DMS53 (cell line): Measurements from ENCODE around the gene MAP4K1.

ENCODE experiments used
- DNase-seq: peaks from one replicate; lab custom pipeline; 2025; lab: John Stamatoyannopoulos, UW

Gene MAP4K1

DNA sequence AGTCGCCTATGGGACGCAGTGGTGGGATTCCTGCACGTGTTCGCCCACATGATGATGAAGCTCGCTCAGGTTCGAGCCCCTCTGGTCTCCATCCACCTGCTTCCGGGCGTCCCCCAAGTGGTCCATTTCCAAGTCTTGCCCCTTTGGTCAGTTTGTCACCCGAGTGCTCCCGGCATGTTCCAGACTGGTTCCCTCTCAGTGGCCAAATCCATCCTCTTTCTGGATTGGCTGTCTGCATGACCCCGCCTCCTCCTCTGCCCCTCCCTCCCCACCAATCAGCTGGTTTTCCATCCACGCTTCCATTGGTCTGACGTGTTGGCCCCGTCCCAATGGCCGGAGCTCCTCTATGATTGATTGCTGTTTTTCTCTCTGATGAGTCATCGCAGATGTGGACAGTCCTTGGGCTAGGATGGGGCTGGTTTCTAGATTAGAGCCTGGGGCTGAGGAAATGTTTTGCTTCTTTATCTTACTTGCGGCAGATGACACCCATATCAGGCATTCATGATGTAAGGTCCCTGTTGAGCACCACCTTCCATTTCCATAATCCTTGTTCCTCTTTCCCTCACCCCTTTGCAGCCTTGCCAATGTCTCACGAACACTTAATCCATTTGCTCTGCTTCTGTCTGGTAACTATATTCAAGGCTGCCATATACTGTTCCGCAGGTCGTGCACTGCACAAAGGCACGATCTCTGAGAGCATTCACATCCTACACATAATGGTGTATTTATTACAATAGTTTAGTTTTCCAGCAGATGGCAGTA, 73.8 kb downstream of the MAP4K1 start:
- peak; percentile 89 for DNase-seq

DNA sequence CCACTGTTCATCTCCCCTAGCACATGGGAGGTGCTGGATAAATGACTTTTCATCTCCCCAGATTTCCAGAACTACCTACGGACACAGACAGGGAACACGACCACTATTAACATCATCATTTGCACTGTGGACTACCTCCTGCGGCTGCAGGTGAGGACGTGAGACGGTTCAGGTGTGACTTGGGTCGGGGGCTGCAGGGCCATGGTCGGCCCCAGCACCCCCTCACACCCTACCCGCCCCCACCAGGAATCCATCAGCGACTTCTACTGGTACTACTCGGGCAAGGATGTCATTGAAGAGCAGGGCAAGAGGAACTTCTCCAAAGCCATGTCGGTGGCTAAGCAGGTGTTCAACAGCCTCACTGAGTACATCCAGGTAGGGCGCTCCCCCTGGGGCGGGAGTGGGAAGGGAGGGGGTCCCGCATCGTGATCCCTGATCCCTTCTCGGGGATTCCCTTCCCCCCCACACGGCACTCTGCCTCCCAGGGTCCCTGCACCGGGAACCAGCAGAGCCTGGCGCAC, 74.4 kb downstream of the MAP4K1 start:
- no peak for DNase-seq

DNA sequence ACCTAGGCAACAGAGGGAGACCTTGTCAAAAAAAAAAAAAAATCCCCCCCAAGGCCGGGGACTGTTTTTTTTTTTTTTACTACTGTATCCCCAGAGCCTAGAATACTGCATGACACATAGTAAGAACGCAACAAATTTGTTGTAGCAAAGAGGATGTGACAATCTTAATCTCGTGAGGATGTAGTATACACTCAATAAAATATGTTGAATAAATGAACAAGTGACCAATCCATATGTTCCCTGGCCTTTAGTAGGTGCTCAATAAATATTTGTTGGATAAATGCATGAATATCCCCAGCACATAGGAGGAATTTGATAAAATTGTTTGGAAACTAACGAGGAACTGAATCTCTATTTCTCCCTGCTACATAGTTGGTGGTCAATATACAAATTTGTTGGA, 75.7 kb downstream of the MAP4K1 start:
- no peak for DNase-seq

DNA sequence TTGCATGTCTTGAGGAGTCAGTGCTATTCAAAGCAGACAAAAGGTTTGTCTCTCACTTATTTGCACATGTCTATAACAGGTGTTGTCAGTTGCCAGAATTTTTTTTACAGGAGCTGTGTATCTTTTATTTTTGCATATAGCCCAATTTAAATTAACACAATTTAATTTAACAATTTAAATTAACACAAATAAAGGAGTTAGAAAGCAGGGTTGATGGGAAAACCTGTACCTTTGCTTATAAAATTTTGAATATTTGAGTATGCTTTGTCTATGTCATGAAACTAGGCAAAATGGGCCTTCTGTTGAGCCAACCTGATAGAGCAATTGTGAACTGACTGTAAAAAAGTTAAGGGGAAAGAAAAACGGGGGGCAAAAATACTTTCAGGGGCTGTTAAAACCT, 78.0 kb downstream of the MAP4K1 start:
- no peak for DNase-seq

DNA sequence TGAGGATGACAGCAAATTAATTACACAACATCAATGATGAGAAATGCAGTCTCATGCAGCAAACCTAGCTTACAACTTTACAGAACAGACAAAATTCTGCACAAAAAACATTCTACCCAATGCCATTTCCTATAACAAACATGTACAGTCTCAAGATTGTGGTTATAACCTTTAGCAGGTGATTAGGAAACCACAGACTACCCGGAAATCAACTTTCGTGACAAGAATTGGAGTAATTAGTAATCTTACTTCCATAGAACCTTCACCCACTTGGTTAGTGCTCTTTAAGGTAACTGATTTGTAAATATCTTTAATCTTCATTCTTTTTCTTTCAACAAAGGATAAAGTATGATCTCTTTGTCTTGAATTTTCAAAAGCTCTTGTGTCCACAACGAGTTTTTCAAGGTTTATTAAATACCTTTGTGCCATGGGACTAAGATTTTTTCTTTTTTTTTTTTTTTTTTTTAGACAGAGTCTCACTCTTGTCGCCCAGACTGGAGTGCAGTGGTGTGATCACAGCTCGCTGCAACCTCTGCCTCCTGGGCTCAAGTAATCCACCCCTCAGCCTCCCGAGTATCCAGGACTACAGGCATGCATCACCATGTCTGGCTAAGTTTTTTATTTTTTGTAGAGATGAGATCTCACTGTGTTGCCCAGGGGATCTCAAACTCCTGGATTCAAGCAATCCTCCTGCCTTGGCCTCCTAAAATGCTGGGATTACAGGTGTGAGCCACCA, 78.8 kb downstream of the MAP4K1 start:
- no peak for DNase-seq

DNA sequence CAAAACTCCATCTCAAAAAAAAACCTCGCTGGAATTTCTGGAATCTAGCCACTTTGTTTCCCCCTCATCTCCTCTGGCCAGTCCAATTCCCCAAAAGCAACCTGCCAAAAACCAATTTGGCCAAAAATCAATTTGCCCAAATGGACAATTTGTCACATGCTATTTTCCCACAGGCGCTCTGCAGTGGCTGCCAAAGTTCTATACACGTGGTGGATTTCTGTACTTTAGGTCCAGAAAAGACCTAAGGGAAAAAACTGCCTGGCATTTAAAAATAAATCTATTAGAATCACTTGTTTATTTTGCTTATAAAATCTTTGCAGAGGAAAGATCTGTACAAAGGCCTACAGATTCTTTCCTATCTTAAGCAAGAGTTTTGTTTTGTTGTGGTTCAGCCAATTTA, 79.4 kb downstream of the MAP4K1 start:
- DNase-seq, result no peak
